Right renal pelvis (tissue), 4 donors: ENCODE measurements around the gene ZBTB5. TPM values are rescaled to one million over a fixed set of nuclear protein-coding genes. Genes with fewer than 3 reads are reported as not detected.
"Not testable (repeated sequence)": the region's sequence is repeated elsewhere in the genome, so short reads cannot be mapped to it uniquely, and the experiment has no call there.

Experiments used
- DNase-seq, 4 donors: peaks; one replicate each; pipeline ENCODE4 v3.0.0-alpha.2; 2013; ENCODE audit warnings: low read depth in 4 of 4, low spot score in 3 of 4, missing footprints in 1 of 4
- polyA plus RNA-seq, 4 donors: library from polyadenylated mRNA; unstranded; fragments of 120-200 nt; gene quantifications; one replicate each; pipeline ENCODE4 v1.2.1, GENCODE V29; 2013; ENCODE audit not compliant: insufficient read length in 4 of 4

The ZBTB5 gene
- polyA plus RNA-seq, 4 donors, result 30.0 to 35.0 (median 33.6) TPM

DNA sequence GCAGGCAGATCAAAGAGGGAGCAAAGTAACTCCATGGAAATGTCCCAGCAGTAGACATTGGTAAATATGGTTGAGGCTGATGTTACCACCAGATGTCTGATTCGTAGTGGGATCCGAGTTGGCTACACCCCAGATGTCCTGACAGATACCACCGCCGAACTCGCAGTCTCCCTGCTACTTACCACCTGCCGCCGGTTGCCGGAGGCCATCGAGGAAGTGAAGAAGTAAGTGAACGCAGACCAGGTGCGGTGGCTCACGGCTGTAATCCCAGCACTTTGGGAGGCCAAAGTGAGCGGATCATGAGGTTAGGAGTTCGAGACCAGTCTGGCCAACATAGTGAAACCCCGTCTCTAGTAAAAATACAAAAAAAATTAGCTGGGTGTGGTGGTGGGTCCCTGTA is 38.8 kb downstream of the ZBTB5 start:
- not testable (repeated sequence) for DNase-seq

DNA sequence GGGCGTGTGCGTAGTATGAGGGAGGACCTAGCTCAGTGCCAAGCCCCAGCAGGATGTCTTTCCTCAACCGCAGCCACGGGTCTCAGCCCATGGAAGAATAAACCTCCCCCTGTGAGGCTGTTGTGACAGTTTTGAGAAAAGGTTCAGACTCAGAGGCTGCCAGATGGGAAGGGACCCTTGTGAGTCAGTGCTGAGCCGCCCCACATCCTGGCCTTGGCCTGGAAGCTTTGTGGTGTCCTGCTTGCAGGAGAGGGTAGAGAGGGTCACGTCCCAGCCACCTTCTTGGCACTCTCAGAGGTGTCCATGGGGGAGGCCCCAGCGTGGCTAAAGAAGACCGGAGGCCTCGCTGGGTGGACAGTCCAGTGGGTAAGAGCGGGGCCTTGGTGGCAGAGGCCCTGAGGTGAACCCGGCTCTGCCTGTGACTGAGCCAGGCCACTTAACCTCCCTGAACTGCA is 39.9 kb downstream of the ZBTB5 start:
- DNase-seq, result no peak

DNA sequence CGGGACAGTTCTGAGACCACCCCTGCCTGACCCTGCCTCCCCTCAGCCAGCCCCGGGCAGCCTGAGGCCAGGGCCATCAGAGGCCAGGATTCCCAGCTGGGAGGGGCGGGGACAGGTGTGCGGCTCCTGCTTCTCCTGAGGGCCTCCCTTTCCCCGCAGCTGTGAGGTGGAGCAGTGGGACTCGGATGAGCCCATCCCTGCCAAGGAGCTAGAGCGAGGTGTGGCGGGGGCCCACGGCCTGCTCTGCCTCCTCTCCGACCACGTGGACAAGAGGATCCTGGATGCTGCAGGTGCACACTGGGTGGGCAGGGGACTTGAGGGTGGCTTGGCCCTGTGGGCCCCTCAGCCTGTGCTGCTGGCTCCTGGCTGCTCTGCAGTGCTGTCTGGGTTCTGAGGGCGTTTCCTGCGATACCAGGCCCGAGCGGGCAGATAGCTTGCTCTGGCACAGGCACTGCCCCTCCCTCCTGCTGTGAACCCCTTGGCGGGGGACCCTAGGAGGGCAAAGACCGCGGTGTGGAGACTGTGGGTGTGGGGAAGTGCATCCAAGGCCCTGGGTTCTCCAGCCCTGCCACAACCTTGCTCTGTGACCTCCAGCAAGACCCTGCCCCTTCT is 40.5 kb downstream of the ZBTB5 start:
- no peak for DNase-seq

DNA sequence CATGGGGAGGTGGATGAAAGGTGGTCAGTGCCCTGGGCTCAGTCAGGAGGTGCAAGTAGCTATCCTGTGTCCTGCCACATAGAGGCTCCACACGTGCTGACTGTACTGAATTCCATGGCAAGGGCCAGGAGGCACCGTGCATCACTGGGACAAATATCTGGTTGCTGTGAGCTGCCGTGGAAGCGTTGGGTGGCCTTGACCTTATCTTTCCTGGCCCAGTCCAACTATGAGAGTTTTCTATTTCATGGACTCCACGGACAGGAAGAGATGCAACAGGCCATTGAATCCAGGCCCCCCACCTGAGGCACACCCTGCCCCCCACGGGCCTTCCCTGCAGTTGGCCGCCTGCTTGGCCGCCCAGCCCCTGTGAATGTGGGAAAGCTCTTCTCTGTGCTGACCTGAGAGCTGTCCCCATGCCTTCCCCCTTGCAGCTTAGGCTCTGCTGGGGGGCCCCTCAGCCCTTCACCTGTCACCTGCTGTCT is 41.0 kb downstream of the ZBTB5 start:
- no peak for DNase-seq

DNA sequence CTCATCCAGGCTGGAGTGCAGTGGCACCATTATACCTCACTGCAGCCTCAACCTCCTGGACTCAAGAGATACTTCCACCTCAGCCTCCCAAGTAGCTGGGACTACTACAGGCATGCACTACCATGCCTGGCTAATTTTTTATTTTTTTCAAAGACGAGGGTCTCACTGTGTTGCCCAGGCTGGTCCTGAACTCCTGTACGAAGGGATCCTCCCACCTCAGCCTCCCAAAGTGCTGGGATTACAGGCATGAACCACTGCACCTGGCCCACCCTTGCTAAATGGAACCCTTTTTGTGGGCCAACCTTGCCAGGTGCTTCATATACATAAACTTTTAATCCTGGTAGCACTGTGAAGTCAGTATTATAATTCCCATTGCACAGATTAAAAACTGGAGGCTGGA is 41.7 kb downstream of the ZBTB5 start:
- DNase-seq, result no peak

DNA sequence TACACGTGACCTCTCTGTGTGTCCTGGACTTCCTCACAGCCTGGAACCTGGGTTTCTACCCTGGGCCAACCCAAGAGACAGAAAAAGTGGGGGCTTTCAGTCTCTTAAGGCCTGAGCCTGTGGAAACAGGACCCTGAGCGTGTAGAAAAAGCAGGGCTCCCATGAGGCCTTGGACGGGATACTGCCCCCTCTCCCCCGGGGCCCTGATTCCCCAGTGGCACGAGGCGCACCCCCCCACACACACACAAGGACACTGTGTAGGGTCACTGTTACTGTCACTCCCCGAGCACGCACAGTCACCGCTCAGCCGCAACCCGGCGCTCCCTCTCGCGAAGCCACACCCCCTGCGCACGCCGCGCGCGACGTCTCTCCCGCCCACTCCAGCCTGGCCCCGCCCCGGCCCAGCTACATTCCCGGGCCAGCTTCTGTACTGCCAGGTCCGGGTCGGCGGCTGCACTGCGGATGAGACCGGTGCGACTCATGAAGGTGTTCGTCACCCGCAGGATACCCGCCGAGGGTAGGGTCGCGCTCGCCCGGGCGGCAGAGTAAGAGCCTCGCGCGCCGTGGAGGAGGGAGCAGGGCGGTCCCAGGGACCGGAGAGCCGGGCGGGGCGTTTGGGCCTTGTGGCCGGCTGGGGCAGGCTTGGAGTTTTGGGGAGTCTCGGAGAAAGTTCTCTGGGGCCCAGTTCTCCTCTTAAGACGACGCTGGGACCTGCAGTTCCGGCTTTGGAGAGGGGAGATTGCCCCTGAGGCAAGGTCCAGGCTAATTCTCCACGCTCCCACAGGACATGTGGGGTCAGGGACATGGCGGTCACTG is 42.8 kb downstream of the ZBTB5 start, which contains the start of gene GRHPR:
Gene GRHPR (plus strand): TSS at position 408 of the 816 bp plus-strand sequence. CDS start 55 bp downstream, at position 463.
- DNase-seq, result peak; percentile 39 to 68 (median 57)

DNA sequence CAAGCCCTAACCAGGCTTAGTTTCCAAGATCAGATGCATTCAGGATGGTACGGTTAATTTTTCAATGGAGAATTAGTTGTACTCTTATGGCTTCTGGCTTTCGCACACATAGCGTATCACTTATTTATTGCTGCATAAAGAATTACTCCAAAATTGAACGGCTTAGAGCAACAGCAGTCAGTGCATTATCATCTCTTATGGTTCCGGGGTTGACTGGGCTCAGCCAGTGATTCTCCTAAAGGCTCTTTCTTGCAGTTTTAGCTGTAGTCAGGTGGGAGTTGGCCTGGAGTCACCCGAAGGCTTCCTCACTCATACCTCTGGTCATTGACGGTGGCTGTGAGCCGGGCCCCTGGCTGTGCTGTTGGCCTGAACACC is 43.3 kb downstream of the ZBTB5 start:
- no peak for DNase-seq

DNA sequence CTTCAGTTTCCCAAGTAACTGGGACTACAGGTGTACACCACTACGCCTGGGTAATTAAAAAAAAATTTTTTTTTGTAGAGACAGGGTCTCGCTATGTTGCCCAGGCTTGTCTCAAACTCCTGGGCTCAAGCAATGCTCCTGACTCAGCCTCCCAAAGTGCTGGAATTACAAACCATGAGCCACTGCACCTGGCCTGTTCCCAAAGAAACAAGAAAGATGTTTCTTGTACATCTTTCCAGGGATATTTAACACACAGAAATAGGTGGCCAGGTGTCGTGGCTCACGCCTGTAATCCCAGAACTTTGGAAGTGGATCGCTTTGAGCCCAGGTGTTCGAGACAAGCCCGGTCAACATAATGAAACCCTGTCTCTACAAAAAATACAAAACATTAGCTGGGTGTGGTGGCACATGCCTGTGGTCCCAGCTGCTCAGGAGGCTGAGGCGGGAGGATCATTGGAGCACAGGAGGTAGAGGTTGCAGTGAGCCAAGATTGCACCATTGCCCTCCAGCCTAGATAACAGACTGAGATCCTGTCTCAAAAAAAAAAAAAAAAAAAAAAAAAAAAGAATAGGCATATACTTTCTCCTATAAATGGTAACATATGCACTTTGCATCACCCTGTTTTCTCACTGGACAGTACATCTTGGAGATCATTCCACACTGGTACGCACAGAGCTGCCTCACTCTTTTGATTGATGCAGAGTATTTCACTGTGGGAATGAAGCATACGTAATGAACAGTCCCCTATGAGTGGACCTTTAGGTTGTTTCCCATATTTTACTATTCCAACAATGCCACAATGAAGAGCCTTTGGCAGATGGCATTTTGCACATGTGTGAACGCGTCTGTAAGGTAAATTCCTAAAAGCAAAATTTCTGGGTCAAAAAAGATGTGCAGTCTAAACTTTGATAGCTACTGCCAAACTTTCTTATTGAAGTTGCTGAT is 44.7 kb downstream of the ZBTB5 start:
- DNase-seq, result no peak

DNA sequence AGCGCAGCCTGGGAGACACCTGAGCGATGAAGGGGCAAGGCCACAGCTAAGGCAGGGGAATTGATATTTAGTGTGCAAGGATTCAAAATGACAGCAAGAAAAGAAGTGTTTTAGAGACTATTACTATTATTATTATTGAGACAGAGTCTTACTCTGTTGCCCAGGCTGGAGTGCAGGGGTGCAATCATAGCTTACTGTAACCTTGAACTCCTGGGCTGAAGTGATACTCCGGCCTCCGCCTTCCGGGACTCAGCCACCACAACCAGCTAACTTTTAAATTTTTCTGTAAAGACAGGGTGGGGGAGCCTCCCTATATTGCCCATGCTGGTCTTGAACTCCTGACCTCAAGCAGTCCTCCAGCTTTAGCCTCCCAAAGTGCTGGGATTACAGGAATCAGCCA is 46.0 kb downstream of the ZBTB5 start:
- DNase-seq, result no peak

DNA sequence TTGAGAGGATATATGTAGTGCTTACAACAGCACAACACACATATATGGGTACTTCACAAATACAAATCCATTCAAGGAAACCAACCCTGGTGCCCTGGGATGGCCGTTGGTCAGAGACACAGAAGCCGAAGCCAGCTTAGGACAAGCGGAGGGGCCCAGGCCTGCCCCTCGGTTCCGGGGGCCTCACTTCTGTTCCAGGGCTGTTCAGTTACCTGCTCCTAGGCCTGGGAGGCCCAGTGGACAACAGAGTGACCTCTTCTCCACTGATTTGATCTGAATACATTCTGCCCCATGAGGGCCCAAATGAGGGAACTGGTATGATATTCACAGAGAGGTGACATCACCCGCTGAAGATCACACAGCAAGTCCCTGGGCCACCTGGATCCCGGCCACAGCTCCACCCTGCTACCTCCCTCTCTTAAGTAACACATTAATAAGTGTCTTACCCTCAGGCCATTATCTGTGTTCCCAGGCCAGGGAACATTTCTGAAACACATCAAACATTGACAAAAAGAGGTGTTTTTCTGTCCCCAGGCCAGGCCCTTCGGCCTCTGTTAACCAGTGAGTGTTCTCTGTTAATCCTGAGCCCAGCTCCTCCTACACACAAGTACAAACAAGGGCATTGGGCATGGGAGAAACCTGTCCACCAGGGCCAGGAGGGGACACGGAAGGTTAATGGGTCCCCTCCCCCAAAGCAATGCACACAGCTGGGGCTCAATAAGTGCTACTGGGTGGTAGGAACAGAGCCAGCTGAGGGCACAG is 47.2 kb downstream of the ZBTB5 start:
- no peak for DNase-seq

DNA sequence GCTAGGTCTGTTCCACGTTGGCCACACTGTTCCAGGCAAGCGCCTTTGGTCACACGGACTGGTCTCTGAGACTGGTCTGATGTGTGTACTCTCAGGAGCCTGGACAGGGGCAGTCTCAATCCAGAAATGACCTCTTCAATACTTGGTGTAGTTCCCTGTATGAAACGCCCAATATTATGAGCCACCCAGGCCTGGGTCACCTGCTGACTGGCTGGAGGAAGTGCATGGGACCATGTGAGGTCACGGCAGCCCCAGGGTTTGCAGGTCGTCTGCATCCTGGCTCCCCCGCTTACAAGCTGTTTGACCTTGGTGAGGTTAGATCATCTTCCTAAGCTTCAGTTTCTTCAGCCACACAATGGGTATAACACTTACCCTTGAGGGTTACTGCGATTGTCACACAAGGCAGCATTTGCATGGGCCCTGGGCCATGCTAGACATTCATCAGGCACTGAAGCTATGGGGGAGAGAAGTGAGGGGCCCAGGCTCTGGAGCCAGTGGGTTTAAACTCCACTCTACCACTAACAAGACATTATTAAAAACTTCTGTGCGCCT is 47.9 kb downstream of the ZBTB5 start:
- DNase-seq, result no peak

DNA sequence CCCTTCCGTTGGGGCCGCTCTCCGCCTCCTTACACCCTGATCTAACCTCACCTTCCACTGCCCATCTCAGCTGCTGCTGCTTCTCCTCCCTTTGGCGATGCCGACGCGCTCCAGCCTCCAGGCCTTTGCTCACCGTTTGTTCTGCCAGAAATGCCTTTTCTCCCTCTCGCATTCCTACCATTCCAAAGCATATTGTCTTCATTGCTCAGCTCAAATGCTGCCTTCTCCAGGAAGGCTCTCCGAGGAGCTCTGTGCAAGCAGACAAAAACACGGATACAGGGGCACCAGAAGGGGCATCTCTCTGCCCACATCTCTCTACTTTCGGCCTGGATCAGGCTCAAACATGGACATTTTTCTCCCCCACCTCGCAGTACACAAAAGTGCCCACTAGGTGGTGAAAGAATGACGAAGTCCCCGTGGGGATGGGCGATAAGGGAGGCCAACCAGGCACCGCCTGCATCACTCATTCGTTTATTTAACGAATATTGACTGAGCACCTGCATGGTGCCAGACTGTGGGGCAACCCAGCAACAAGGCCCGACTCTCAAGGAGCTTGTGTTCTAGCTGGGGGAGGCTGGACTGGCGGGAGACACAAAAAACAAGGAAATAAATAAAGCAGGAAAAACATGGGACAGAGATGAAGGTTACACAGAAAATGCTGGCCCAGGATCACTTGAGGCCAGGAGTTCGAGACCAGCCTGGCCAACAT is 50.1 kb downstream of the ZBTB5 start:
- peak; percentile 58 to 73 (median 68) for DNase-seq

DNA sequence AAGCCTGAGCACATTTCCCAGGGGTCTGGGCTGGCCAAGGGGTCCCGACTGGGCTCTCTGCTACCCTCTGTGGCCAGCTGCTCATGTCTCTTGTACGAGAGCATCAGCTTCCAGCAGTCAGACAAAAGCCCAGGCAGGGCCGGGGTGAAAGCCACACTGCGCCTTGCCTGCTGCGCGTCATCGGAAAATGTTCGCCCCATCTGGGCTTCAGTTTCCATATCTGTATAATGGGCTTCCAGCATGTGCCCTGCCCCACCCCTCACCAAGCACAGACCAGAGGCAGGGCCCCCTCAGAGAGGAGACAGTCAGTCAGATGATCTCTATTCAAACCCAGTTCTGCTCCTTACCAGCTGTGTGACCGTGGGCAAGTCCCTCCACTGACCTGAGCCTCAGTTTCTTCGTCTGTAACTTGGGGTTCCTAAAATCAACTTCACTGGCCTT is 50.7 kb downstream of the ZBTB5 start:
- DNase-seq, result no peak

DNA sequence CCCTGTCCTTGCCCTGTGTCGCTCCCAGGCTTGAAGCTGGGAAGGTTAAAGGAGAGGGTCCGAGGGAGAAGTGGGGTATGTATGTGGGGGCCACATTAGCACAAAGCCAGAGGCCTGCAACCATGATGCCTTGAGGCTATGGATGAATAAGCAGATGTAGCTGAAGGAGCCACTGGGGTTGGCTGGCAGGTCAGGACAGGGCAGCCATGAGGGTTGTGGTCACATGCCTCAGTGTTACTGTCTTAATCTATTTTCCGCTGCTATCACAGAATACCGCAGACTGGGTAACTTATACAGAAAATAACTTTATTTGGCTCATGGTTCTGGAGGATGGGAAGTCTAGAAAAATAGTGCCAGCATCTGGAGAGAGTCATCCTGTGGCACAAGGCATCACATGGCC is 51.9 kb downstream of the ZBTB5 start:
- no peak for DNase-seq

DNA sequence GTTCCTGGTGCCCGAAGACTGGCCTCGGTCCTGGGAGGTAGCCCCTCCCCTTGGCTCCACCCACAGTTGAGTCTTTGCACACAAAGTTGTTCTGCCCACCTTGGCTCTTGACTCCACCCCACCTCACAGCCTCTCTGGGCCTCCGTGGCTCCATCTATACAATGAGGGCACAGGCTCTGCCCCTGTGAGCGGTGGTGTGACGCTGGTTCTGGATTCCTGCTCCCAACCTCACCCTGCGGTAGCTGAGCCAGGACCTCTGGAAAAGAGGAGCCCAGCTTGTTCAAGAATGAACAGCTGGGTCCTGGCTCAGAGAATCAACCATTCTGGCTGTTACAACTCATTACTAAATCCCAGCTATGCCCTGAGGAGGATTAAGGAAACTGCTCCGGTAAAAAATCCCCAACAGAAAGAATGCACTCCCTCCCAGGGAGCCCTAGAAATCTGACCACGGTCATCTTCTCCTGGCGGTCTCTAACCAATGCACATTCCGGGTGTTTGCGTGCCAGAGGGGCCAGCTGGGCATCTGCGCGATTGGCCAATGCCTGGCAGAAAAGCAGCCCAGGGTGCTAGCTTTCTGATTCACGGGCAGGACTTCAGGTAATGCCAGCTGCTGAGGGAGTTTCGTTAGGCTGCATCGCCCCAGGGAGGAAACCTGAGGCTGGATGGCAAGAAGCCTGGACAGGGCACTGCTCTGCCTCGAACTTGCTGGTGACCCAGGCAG is 52.7 kb downstream of the ZBTB5 start:
- DNase-seq, result no peak

DNA sequence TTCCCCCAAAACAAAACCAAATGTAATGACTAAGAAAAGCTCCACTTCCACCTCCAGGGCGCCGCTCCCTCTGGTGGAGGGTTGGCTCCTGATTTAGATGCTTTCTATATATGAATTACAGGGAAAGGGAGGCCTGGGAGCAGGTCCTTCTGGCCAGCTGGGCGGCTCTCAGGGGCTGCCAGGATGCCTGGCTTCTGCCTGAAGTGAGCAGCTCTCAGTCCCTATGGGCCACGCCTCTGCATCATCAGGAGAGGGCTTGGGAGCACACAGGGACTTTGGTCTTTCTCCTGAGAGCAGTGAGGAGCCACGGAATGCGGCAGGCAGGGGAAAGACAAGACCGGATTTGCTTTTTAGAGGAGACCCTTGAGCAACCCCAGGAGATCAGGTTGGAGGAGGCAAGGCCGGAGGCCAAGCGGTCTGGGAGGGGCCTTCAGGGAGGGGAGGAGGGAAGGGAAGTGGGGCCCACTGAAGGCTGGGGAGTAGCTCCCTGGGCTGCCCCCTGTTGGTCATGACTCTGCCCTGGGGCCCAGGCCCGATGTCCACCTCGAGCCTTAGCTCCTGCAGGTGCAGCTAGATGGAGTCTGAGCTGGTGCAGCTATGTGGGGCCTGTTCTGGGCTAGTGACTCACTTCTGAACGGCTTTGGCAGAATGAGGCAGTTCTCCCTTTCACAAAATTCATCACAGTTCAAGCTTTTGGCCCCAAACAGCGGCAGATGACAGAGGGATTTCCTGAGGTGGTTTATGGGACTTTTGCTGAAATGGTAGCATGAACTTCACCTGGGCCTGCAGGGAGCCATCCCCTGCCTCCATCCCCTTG is 54.1 kb downstream of the ZBTB5 start:
- no peak for DNase-seq

DNA sequence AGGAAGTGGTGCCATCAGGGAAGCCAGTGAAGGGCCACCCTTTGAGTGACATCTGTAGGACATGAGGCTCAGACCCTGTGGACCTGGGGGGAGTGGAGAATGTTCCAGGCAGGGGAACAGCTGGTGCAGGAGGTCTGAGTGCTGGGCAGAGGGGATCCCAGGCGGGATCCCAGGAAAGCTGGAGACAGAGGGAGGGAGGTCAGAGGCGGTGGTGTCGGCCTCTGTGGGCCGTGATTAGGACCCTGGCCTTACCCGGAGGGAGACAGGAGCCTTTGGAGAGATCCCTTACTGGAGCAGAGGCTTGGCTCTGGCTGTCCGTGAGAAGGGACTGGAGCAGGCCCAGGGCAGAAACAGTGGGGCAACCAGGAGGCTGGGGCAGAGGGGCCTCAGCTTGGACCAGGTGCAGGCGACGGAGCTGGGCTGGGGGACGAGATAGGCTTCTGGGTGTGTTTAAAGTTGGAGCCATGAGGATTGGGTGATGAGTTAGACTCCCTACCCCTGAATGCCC is 54.8 kb downstream of the ZBTB5 start:
- DNase-seq, result no peak
